ENCODE results near the gene ANKS6.
A peak's percentile ranks its signal among the peaks of the same experiment; 100 is the strongest.

DNA sequence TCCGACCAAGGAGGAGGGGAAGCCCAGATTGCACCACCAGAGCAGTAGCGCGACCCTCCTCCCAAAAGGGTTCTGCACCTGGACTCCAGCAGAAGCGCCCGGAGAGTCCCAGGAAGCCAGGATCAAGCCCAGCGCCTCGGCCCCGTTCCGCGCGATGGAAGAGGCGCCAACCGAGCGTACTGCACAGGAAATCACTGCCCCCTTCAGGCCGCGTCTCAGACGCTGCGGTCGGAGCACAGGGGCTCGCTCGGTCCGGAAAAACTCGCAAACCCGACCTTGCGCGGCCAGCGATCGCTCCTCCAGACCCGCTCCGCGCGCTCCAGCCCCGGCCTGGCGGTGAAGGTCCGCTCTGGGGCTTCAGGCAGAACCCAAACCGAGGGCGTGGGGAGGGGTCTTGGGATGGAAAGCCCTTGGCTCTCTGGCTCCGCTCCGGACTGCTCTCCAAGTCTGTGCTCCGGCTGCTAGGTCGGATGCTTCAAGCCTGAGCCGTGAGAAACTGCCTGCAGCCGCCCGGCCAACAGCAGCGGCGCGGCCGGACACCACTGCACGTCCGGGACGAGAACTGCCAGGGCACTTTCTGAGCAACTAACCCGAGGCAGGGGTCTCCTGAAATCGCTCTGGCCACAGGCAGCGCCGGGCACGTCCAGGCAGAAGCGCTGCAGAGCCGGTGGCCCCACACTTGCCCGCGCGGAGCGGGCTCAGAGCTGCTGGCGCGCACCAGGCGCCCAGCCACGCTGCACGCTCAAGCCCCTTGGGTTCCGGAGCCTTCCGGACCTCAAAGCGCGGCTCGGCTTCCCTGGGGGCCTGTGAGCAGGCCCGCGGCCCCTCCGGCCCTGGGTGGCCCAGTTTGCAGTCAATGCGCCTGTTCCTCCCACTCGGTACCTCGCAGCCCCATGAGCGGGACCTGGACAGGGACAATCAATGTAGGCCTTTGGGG, 88.9 kb downstream of the ANKS6 start:
- TF ChIP-seq CTCF (IDR thresholded peaks at IDR 0.05) (peak in 1 of 7 experiments; percentile 16), POLR2A (IDR thresholded peaks at IDR 0.05) (no peak)

All from stomach (tissue), 4 donors.